Body of pancreas (tissue), 4 donors: Measurements from ENCODE around the gene PGA5. TPM values are rescaled to one million over a fixed set of nuclear protein-coding genes. Genes with fewer than 3 reads are reported as not detected.

Experiments used
- ATAC-seq: fragments of 150-250 bp; one replicate; pipeline ENCODE4 v1.9.1; 2016
- DNase-seq, 4 donors: peaks; one replicate each; pipeline ENCODE4 v3.0.0-alpha.2; 2019
- H3K27ac ChIP-seq, 4 donors: fragments of 200-600 bp; sonication (generic); 1 replicate in 3 of 4; 2 replicates in 1 of 4; pipeline versions ENCODE4 v1.5.1 to v1.6.1; 2016 to 2019; ENCODE audit warnings: mild to moderate bottlenecking in 1 of 4, mixed read lengths in 1 of 4, moderate library complexity in 1 of 4
- H3K27me3 ChIP-seq, 2 donors: fragments of 200-600 bp; sonication (generic); one replicate each; pipeline ENCODE4 v1.6.0; 2016; ENCODE audit warnings: mild to moderate bottlenecking in 1 of 2
- H3K36me3 ChIP-seq, 2 donors: fragments of 200-600 bp; sonication (generic); replicated peaks in 1 of 2; 2 replicates each; pipeline ENCODE4 v1.5.1; 2016; ENCODE audit warnings: low read depth in 2 of 2; ENCODE audit not compliant: insufficient read depth in 1 of 2
- H3K4me1 ChIP-seq: fragments of 200-600 bp; sonication (generic); one replicate; pipeline ENCODE4 v1.6.0; 2016
- H3K4me3 ChIP-seq, 2 donors: fragments of 200-600 bp; sonication (generic); 1 replicate in 1 of 2; 2 replicates in 1 of 2; pipeline ENCODE4 v1.5.1; 2016 to 2019
- H3K9me3 ChIP-seq, 3 donors: fragments of 200-600 bp; sonication (generic); 1 replicate in 2 of 3; 2 replicates in 1 of 3; pipeline ENCODE4 v1.5.1; 2016
- CTCF ChIP-seq, 7 experiments: fragments of 450-650 bp in 4 of 7; fragments of 200-600 bp in 3 of 7; sonication (generic) in 3 of 7; IDR thresholded peaks; one replicate each; pipeline ENCODE4 v1.5.1; 2016 to 2019; ENCODE audit warnings: antibody characterized with exemption in 7 of 7
- POLR2A ChIP-seq, 3 donors: fragments of 450-650 bp; IDR thresholded peaks; one replicate each; pipeline ENCODE4 v1.6.1; 2016; ENCODE audit warnings: antibody characterized with exemption in 3 of 3, mild to moderate bottlenecking in 2 of 3
- WGBS, 2 donors: methylation state at CpG; one replicate each; pipeline ENCODE4 v1.1.5; 2017; 5-methylcytosine and 5-hydroxymethylcytosine counted together
- intact Hi-C: fragments of 100-400 bp; cut with DNase I; formaldehyde crosslinking; loops from one replicate; pipeline ENCODE4 v1.15.1; 2023
- total RNA-seq, 2 donors: library from RNA; depleted of rRNA; stranded (reverse); fragments of >200 nt; gene quantifications; one replicate each; pipeline ENCODE4 v1.1.0, GENCODE V29; 2016

PGA5 gene
- total RNA-seq, 2 donors from 2014 or later, result 10.9 TPM; not detected in 1

- 2% methylated on average over 72 of the region's 97 CpGs; no CpG with 5 or more reads in 1 of the 2 donors for WGBS, 2 donors
- DNase-seq (peak; percentile 47 to 67 (median 60)), ATAC-seq (peak; percentile 72)
- TF ChIP-seq POLR2A (IDR thresholded peaks at IDR 0.05) (peak in 1 of 3 donors; percentile 21), CTCF (IDR thresholded peaks at IDR 0.05) (peak in 1 of 7 experiments; percentile 27)
- peaks cover 25% of the 10 kb centered on the region for H3K4me1 ChIP-seq
- intact Hi-C loops, result no loop called here
- H3K36me3 ChIP-seq, result peaks cover 0 to 2% of the 10 kb centered on the region in 2 donors
- peaks cover 0 to 5% of the 10 kb centered on the region in 2 donors for H3K27me3 ChIP-seq
- H3K4me3 ChIP-seq, result no peak within 1 kb of the TSS
- no peaks in the 10 kb centered on the region for H3K9me3 ChIP-seq
- peak within 1 kb of the TSS in 1 of 4 donors; percentile 17 for H3K27ac ChIP-seq
Observed at GRCh38 chr11:61294717-61295595, 54.0 kb downstream of the PGA5 start, which contains the start of gene VWCE. VWCE (minus strand) TSS chr11:61295316; CDS start chr11:61295037, 279 bp downstream.

- H3K9me3 ChIP-seq, result no peaks in the 10 kb centered on the region
- H3K4me3 ChIP-seq, result no peak overlapping the region
- peaks cover 25% of the 10 kb centered on the region for H3K4me1 ChIP-seq
- ATAC-seq (no peak), DNase-seq (peak in 3 of 4 donors; percentile 9 to 25 (median 25))
- intact Hi-C loops, result no loop called here
- no peak overlapping the region for H3K27ac ChIP-seq
- peaks cover 0 to 5% of the 10 kb centered on the region in 2 donors for H3K27me3 ChIP-seq
- WGBS, 2 donors, result 63 to 74% methylated on average over 3 to 12 of the region's 12 CpGs
- TF ChIP-seq CTCF (IDR thresholded peaks at IDR 0.05), result no peak
- no peak for TF ChIP-seq POLR2A (IDR thresholded peaks at IDR 0.05)
- H3K36me3 ChIP-seq, result peaks cover 0 to 2% of the 10 kb centered on the region in 2 donors
Observed at GRCh38 chr11:61295596-61295926, 54.6 kb downstream of the PGA5 start.

GRCh38 chr11:61297341-61297740 lies 56.4 kb downstream of the PGA5 start:
- peaks cover 25% of the 10 kb centered on the region for H3K4me1 ChIP-seq
- H3K36me3 ChIP-seq, result peaks cover 0 to 11% of the 10 kb centered on the region in 2 donors
- peaks cover 0 to 5% of the 10 kb centered on the region in 2 donors for H3K27me3 ChIP-seq
- intact Hi-C loops, result no loop called here
- no peak overlapping the region for H3K27ac ChIP-seq
- TF ChIP-seq POLR2A (IDR thresholded peaks at IDR 0.05) (no peak), CTCF (IDR thresholded peaks at IDR 0.05) (no peak)
- no peaks in the 10 kb centered on the region for H3K9me3 ChIP-seq
- WGBS, 2 donors, result 58 to 67% methylated on average over 1 of the region's 1 CpG
- ATAC-seq (no peak), DNase-seq (no peak)
- no peak overlapping the region for H3K4me3 ChIP-seq

- H3K27ac ChIP-seq, result no peak overlapping the region
- WGBS, 2 donors, result 70 to 76% methylated on average over 5 of the region's 5 CpGs
- peak in 2 of 4 donors; percentile 11 to 45 for DNase-seq
Observed at GRCh38 chr11:61297746-61298145, 56.8 kb downstream of the PGA5 start.

More at GRCh38 chr11:61297746-61298145, 56.8 kb downstream of the PGA5 start:
- peaks cover 0 to 5% of the 10 kb centered on the region in 2 donors for H3K27me3 ChIP-seq
- H3K4me1 ChIP-seq, result peaks cover 25% of the 10 kb centered on the region
- no peak for ATAC-seq
- intact Hi-C loops, result no loop called here
- H3K4me3 ChIP-seq, result no peak overlapping the region
- TF ChIP-seq CTCF (IDR thresholded peaks at IDR 0.05), result no peak
- no peak for TF ChIP-seq POLR2A (IDR thresholded peaks at IDR 0.05)
- H3K9me3 ChIP-seq, result no peaks in the 10 kb centered on the region
- H3K36me3 ChIP-seq, result peaks cover 0 to 15% of the 10 kb centered on the region in 2 donors
